Amygdala (tissue), 56 donors: ENCODE data around the gene DNMT3A.
A peak's percentile ranks its signal among the peaks of the same experiment; 100 is the strongest.
"Not testable (repeated sequence)": the region's sequence is repeated elsewhere in the genome, so short reads cannot be mapped to it uniquely, and the experiment has no call there.

Experiments used
- DNase-seq, 56 donors: peaks; one replicate each; lab custom pipeline; 2025; lab: John Stamatoyannopoulos, UW

Gene DNMT3A

DNA sequence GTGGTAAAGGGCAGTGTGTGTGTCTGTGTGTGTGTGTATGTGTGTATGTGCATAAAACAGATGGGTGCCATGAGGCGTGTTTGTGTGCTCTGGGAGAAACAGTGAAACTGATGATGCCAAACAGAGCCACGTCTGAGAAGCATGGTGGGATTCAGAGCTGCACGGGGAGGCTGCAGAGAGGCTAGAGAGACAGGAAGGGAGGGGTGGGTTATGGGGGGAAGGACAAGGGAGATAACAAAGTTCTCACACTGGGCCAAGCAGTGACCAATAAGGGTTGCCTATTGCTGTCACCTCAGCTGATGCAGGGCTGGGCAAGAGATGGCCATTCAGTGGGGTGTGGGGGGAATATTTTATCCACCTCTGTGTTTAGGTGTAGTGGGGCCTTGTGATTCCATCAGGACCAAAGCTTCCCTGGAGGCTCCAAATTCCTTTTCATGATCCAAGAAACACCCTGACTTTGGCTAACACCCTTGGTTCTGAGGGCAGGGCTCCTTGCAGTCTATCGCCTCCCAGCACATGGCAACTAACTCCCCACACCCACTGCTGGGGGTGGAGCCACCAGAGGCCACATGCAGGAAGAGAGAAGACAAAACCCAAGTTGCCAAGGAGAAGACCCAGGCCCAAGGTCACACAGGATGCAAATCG, 119.1 kb downstream of the DNMT3A start:
- DNase-seq: no peak

DNA sequence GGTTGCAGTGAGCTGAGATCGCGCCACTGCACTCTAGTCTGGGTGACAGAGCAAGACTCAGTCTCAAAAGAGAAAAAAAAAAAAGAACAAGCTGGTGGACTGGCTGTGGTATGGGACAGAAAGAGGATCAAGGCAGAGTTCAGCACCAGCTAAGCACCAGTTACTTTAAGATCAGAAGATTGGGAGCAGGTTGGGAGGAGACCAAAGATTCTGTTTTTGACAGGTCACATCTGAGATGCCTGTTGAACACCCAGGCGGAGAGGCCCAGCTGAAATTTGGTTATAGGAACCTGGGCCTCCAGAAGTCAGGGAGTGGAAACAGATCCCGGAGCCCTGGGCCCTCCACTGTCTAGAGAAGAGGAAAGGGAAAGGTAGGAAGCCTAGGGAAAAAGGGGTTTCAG, 120.1 kb downstream of the DNMT3A start:
- DNase-seq: no peak

DNA sequence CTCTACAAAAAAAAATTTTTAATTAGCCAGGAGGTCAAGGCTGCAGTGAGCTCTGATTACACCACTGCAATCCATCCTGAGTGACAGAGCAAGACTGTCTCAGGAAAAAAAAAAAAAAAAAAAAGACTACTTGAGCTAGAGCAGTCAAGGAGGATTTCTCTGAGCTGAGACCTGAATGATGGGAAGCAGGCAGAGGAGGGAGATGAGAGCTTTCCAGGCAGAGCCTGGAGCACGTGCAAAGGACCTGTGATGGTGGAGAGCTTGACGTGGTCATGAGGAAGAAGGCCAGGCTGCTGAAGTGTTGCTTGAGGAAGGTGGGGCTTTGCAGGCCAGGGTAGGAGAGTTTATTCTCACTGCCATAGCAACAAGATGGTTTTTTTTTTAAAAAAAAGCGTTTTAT, 121.4 kb downstream of the DNMT3A start:
- DNase-seq: no peak

DNA sequence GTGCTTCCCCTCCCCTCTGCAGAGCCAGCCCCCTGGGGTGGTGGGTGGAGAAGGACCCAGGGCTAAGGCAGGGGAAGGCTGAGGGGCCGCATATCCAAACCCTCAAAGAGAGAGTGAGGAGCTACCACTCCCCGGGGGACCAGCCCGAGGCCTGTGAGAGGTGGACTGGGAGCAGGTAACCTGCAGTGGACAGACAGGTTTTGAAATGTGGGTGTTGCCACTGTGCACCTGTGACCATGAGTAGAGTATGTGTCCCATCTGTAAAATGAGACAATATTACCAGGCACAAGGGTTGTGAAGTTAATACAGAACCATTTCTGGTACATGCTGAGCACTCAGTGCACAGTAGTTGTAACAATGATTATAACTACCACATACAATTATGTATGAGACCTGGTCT, 122.1 kb downstream of the DNMT3A start:
- no peak for DNase-seq

DNA sequence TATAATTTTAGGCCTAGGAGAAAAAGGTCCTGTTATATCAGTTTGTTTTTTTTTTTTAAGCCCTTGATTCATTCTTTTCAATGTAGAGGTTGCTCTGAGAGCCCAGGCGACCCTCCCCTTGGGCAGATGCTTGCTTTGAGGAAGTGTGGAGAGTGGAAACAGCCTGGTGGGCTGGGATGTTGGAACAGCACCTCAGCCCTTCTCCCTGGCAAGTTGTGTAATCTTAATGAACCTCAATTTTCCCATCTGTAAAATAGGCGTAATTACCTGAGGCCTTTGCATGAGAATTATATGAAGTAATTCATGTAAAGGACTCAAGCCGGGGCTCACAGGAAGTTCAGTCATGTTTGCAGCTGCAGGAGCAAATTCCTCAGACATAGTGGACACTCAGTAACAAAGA, 123.6 kb downstream of the DNMT3A start:
- no peak for DNase-seq

DNA sequence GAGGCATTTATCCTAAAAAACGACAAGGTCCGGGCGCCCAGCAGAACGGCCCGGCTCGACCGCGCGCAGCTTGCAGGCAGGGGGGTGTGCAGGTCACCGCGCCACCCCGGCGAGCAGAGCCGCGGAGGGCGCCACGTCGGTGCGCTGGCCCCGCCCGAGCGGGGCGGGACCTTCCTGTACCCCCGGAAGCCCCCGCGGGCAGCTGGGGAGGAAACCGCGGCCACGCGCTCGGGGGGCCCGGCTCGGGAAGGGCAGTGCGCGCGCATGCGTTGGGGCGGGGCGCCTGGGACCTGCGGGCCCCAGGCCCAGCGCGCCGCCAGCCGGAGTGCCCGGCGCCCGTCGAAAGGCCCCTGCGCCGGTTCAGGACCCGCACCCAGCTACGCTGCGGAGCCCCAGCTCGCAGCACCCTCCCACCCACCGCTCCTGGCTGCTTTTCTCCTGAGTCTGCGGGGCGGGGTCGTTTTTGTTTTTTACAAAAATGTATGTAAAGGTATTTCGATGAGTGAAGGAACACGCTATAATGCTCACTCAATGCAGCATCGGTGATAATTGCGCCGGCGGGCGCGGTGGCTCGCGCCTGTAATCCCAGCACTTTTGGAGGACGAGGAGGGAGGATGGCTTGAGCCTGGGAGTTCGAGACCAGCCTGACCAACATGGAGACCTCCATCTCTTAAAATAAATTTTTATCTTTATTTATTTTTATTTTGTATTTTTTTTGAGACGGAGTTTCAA, 125.6 kb downstream of the DNMT3A start:
- DNase-seq: peak in 27 of 56 donors; percentile 12 to 72 (median 36)

DNA sequence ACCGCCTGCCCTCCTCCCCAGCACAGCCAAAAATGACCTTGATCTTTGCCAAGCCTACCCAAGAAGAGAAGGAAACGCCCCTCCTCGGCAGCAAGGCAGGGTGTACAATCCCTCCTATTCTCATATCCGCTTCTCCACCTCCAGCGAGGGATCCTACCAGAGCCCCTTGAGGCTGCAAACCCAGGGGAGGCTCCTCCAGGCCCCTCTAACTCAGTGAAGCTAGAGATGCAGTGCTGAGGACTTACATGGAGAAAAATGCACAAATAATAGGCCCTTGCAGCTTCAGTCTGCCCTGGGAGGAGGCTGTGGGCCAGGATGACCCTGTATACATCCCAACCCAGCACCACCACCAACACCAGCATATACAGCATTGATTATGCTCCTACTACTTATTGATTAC, 126.5 kb downstream of the DNMT3A start:
- DNase-seq: no peak

DNA sequence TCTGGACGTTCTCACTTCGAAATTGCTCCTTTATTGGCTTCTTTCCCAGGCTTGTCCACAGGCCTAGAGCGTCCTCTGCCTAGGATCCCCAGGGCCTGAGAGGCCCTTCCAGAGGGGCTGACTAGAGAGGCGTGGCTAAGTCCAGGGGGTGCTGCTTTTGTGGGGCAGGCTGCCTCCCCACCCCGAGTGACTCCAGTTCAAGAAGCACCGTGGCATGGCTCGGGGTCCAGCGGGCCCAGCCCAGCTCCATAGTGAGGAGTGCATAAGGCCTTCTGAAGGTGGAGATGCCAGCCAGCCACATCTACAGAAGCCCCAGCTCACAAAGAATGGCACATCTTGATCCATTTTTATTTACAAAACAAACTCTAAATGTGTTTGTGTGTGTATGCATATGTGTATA, 128.5 kb downstream of the DNMT3A start:
- no peak for DNase-seq

DNA sequence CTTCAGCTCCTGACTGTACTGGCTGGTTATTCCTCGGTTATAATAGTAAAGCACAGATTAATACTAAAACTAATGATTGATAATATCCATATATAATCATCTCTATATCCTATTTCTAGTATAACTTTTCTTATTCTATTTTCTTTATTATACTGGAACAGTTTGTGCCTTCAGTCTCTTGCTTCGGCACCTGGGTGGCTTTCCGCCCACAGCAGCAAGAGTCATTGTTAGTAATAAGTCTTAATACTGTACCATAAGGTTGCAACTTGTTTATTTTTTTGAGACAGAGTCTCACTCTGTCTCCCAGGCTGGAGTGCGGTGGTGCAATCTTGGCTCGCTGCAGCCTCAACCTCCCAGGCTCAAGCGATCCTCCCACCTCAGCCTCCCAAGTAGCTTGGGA, 130.8 kb downstream of the DNMT3A start:
- DNase-seq: not testable (repeated sequence)

DNA sequence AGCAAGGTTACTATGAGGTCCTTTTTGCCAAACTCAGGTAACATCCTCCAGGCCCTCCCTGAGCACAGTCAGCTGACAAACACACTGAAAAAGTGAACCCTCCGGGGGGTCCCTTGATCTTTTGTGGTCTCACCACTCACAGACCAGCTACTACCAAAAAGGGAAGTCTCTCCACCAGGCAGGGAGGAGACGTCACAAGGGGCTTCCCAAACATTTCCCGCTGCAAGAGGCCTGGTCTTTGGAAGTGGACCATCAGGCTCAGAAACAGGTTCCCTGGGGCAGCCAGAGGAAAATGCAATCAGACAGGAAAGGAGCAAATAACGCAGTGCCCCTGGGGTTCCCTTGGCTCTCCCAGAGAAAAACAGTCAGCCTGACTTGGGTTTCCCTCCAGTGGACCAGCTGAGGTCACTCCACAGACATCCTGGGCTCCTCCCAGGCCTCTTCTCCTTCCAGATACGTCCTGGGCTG, 134.6 kb downstream of the DNMT3A start:
- DNase-seq: no peak

DNA sequence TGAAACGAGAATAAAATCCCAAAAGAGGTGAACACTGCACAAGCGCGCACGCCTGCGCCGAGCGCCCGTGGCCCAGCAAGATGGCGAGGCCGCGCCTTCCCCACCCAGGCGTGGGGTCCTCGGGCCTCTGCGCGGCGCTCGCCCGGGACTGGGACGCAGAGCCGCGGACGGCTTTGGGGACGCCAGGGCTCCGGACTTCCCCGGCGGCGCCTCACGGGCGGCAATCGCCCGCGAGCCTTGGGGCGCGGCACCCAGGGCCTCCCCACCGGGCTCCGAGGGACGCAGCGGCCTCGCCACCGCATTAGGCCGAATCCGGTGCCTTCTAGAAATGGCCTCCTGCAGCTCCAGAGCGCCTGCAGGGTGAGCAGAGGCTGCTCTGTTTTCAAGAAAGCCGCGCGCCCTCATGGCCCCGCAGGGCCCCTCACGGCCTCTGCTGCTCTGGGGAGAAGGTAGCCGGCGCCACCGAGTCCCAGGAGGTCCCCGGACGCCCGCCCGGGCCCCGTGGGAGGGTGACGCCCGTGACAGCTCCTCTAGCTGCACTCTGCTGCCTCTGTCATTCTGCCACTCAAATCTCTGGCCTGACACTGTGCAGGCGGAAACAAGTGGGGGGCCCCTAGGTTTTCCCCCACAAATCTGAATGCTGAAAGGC, 137.4 kb downstream of the DNMT3A start:
- peak in 1 of 56 donors; percentile 10 for DNase-seq

DNA sequence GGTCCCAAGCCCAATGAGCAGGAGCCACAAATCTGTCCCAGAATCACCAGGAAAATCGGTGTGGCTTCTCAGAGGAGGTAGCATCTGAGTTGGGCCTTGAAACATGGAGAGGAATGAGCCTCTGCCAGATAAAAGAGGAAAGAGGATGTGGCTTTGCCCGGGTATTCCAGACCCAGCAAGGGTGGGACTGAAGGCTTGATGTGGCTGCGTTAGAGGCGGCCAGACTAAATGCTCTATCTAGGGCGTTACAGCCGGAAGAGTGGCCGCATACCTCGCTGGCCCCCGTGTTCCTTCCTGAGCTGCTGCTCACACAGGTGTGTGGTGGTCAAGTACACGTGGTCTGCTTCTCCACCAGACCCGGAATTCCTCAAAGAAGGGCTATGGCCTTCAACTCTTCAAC, 139.4 kb downstream of the DNMT3A start:
- no peak for DNase-seq

DNA sequence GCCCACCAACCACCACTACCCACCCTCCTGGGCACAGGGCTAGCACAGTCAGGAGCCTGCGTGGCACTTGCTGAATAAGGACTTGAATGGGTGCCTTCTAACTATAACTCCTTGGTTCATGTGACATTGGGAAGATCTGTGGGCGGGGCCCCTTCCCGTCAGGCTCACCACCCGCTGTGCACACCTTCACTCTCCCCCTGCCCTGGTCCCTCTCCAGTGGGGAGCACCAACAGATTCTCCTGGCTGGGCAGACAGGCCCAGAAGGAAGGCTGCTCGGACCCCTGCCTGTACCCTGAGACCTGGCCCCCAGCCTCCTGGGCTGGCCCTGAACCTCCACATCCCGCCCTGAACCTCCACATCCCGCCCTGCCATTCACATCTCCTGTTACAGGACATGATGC, 139.9 kb downstream of the DNMT3A start:
- DNase-seq: no peak

DNA sequence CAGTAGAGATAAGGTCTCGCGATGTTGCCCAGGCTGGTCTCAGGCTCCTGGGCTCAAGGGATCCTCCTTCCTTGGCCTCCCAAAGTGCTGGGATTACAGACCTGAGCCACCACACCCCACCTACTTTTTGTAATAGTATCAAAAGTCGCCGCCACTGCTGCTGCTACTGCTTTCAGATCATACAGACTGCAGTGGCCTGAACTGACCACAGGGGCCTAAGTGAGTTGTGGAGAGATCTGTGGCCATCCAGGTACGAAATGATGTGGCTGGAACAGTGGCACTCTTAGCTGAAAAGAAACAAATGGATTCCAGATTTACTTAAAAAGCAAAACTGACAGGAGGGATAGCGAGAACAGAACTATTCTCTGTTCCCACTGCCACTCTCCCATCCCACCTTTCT, 140.5 kb downstream of the DNMT3A start:
- no peak for DNase-seq

DNA sequence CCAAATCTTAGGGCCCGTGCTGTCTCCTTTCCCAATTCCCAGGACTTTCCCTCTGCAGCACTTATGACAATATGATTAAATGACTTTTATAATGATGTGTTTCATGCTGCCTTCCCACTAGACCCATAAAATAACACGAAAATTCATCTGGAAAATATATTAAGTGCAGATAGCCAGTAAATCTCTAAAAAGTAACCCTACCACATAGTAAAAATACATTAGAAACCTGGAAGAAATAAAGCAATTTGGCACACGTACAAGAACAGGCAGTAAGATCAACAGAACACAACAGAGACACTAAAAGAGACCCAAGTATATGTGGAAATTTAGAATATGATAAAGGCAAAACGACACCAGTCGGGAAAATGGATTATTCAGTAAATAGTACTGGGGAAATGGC, 143.1 kb downstream of the DNMT3A start:
- DNase-seq: no peak

DNA sequence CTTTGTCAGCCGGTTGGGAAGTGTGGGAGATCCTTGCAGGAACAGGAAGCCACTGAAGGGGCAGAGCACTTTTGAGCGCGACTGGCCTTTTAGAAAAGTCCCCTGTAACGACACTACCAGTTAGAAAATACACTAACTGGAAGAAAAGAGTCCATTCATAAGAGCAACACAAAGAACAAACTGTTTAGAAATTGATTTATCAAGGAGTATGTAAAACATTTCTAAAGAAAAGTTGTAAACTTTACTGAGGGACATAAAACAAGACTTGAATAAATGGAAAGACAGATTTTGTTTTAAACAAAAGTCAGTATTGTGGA, 143.6 kb downstream of the DNMT3A start:
- DNase-seq: no peak

DNA sequence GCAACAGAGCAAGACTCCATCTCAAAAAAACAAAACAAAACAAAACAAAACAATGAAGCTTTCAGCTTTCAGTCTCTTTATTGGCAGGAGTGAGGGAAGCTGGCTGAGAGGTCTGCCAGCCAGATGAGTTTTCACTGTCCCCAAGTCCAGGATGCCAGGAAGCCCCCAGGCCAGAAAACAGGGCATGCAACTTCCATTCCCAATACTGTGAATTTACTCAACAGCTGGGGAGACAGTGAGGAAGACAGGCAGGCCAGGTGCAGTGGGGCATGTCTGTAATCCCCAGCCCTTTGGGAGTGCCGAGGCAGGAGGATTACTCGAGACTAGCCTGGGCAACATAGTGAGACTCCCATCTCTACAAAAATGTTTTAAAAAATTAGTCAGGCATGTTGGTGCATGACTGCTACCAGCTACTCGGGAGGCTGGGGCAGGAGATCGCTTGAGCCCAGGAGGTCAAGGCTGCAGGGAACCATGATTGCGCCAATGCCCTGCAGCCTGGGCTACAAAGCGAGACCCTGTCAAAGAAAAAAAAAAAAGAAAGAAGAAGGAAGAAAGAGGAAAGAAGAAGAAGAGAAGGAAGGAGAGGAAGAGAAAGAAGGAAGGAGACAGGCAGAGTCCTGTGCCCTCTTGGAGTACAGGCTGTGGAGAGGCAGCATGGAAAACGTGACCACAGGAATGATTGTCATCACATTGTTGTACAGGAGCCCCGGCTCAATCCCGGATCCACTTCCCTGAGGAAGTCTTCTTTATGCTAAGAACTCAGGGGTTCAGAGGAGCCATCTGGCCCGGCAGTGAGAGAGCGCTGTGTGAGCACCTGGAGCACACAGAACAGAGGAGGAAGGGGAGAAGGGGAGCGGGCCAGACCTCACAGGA, 144.2 kb downstream of the DNMT3A start:
- DNase-seq: no peak

DNA sequence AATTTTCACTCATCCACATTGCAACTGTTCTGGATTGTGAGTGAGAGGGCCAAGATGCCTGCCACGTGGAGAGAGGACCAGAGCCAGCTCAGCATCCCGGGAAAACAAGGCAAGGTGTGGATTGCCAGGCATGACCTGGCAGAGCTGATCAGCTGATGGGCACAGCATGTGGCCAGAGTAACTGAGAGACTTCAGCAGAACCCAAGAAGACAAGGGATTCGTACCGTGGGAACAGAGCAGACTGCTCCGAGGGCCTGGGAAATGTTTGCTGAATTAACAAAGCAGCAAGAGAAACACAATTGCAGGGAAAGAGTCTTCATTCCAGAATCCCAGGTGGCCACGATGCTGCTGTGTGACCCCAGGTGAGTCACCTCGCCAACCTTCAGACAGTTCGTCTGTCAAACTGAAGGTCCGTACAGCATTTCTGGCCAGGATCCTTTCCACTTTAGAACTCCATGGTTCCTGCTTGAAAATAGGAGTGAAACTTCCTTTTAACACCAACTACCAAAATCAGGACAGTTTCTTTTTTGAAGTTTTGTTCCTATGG, 147.1 kb downstream of the DNMT3A start:
- no peak for DNase-seq

DNA sequence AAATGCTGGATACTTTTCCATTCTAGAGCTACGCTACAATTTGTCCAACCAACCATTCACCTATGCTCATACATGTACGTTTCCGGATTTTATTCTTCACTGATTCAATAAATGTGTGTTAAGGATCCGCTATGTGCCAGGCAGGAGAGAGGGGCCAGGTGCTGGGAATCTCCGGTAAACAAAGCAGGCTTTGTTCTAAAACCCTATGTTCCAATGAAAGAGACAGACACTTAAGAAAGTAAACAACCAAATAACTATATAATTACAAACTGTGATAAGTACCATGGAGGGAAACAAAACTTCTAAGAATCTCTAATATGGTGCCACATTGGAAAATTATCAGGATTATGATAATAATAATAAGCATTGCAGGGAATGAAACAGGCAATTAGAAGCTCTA, 151.2 kb downstream of the DNMT3A start:
- no peak for DNase-seq

DNA sequence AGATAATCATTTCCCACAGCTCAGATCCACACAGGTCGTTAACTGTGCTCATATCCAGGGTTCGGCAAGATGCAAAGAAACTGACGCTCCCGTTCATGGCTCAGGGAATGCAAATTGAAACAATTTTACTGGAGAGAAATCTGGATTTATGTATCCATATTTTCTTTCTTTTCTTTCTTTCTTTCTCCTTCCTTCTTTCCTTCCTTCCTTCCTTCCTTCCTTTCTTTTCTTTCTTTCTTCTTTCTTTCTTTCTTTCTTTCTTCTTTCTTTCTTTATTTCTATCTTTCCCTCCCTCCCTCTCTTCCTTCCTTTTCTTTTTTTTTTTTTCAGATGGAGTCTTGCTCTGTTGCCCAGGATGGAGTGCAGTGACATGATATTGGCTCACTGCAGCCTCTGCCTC, 153.3 kb downstream of the DNMT3A start:
- DNase-seq: no peak
